HEK293T (cell line): ENCODE data around the gene FADS3.

Experiments
- FOXM1 ChIP-seq: fragments of 450-650 bp; IDR thresholded peaks from 2 replicates; pipeline ENCODE4 v1.6.1; 2017; ENCODE audit warnings: mild to moderate bottlenecking, borderline replicate concordance
- L3MBTL2 ChIP-seq: fragments of 450-650 bp; conservative IDR thresholded peaks from 2 replicates; pipeline ENCODE4 v1.6.1; 2016; ENCODE audit warnings: mild to moderate bottlenecking
- LEF1 ChIP-seq: fragments of 450-650 bp; IDR thresholded peaks from 2 replicates; pipeline ENCODE4 v1.6.1; 2017; ENCODE audit warnings: mild to moderate bottlenecking, borderline replicate concordance

DNA sequence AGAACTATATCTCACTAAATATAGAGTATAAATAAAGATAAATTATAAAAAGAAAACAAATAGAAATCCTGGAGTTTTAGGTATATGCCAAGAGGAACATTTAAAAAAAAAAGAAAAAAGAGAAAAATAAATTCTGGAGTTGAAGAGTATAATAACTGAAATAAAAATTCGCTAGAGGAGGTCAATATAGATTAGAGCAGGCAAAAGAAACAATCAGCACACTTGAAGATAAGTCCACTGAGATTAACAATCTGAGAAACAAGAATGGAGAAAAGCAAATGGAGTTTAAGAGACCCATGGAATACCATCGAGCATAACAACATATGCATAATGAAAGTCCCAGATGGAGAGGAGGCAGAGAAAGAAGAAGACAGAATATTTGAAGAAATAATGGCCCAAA, 44.5 kb upstream of the FADS3 start:
- TF ChIP-seq FOXM1 (no peak), LEF1 (no peak), L3MBTL2 (no peak)
